Breast epithelium (tissue), 3 donors: ENCODE measurements around the gene DUS2.

Experiments
- POLR2AphosphoS5 ChIP-seq, 3 donors: sonication (generic); formaldehyde crosslinking; IDR thresholded peaks; one replicate each; pipeline ENCODE4 v1.6.1; 2017; ENCODE audit warnings: antibody characterized with exemption in 3 of 3
- TF ChIP-seq, protein P1 (sequence below), 3 donors: fragments of 450-650 bp; IDR thresholded peaks; one replicate each; pipeline ENCODE4 v1.5.1; 2016 to 2017; ENCODE audit warnings: antibody characterized with exemption in 3 of 3, mild to moderate bottlenecking in 3 of 3, moderate library complexity in 3 of 3

- TF ChIP-seq, protein P1, sequence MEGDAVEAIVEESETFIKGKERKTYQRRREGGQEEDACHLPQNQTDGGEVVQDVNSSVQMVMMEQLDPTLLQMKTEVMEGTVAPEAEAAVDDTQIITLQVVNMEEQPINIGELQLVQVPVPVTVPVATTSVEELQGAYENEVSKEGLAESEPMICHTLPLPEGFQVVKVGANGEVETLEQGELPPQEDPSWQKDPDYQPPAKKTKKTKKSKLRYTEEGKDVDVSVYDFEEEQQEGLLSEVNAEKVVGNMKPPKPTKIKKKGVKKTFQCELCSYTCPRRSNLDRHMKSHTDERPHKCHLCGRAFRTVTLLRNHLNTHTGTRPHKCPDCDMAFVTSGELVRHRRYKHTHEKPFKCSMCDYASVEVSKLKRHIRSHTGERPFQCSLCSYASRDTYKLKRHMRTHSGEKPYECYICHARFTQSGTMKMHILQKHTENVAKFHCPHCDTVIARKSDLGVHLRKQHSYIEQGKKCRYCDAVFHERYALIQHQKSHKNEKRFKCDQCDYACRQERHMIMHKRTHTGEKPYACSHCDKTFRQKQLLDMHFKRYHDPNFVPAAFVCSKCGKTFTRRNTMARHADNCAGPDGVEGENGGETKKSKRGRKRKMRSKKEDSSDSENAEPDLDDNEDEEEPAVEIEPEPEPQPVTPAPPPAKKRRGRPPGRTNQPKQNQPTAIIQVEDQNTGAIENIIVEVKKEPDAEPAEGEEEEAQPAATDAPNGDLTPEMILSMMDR (IDR thresholded peaks at IDR 0.05), result no peak
- TF ChIP-seq POLR2AphosphoS5 (IDR thresholded peaks at IDR 0.05), result no peak
Observed at GRCh38 chr16:67975321-67976105, 47.6 kb upstream of the DUS2 start.
